ENCODE results near the gene TNRC6B.
"Not testable (repeated sequence)": the region's sequence is repeated elsewhere in the genome, so short reads cannot be mapped to it uniquely, and the experiment has no call there.

TNRC6B gene

DNA sequence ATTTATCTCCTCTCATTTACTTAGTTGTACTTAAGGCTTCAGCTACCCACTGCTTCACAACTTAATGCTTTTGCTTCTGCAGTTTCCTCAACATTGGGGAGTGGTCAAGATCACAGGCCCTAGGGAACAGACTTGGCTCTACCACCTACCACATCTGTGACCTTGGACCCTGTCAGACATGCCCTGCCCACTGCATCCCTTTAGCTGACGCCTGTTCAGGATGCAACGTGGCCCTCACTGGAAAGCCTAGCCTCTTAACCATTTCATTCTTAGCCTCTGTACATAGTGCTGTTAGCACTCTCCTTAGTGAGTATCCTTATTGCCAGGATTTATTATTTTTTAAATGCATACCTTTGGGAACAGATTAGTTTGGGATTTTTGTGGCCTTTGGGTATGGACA, 34.4 kb downstream of the TNRC6B start:
- no peak for DNase-seq

DNA sequence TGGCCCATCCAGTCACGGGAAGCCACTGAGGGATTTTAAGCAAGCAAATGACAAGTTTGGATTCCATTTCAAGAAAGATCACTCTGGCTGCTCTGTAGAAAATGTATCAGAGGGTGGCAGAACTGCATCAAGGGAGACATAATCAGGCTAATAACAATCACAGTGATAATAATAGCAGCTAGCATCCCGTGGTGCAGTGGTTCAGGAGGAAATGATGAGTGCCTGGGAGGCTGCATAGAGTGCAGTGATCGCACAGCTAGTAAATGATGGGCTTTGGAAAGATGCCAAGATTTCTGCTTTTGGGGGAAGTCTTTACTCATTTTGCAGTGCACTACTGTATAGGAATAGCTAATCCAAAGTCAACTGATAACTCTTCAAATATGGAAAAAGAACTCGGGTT, 35.8 kb downstream of the TNRC6B start:
- peak; percentile 33 for DNase-seq

DNA sequence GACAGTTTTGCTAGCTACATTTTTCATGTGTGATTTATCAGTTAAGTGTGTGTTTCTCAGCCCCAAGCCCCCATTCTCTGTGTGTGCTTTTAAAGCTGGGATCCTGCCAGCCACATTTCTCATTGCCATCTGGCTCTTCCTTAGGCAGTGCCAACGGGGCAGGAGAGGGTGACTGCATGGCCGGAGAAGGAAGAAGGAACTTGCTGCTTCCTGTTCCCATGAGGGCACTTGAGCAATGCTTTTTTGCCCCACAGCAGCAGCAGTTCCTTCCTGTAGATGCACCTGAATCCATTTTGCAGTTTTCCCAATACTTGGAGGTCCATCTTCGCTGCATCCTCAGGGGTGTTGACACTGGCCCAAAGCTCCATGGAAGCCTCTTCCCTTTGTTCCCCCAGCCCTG, 37.5 kb downstream of the TNRC6B start:
- no peak for DNase-seq

DNA sequence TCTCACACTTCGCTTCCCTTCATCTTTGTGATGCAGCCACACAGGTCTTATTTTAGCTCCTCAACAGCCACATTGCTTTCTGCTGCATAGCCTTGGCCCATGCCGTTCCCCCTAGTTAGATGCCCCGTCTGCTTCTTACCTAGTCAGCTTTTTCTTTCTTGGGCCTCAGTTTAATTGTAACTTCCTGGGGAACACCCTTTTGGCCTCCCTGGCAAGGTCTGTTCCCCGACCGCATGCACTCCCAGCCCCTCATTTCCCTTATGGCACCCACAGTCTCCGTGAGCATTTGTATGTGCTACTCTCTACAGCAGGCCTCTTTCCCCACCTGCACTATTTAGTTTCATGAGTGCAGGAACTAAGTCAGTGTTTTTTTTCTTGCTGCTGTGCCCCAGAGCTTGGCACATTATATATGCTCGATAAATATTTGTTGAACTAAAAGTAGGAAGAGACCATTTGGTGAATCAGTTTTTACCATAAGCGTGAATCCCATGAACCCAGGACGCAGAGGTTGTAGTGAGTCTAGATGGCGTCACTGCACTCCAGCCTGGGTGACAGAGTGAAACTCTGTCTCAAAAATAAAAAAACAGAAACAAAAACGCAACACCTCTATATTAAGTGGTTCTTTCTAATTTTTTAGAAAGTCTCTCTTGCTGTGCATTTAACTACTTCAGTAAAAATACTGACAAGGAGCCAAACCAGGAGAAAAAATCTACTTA, 38.5 kb downstream of the TNRC6B start:
- DNase-seq, result no peak

DNA sequence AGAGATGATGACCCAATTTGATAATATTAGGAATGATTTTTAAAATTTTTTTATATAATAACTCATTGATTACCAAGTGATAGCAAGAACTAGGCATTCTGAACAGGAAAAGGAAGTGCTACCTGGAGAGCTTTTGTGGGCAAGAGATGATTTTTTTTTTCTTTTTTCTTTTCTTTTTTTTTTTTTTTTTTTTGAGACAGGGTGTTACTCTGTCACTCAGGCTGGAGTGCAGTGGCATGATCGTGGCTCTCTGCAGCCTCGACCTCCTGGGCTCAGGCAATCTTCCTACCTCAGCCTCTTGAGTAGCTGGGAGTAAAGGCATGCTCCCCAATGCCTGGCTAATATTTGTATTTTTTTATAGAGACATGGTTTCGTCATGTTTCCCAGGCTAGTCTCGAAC, 40.4 kb downstream of the TNRC6B start:
- no peak for DNase-seq

DNA sequence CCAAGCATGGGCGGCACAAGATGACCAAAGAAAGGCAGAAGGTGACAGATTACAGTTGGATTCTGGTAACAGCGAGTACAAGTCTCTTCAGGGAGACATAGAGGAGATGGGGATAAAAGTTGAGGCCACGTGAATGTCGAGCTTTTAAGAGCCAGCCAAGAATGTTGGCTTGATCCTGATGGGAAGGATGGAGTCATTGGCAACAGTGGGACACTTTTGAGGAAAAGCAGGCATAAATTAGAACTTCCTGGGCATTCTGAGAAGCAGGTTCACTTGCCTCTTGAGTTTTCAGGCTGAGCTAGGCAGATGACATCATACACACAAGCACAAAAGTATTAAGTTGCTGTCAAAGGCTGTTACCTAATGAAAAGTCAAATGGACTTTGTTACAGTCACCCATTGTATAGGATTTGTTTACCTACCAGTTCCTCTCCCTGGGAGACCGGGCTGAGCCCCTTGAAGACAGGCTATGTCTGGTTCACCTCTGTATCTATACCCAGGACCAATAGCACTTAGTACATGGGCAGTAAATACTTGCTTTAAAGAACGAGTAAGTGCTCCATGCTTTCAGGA, 41.1 kb downstream of the TNRC6B start:
- no peak for DNase-seq

DNA sequence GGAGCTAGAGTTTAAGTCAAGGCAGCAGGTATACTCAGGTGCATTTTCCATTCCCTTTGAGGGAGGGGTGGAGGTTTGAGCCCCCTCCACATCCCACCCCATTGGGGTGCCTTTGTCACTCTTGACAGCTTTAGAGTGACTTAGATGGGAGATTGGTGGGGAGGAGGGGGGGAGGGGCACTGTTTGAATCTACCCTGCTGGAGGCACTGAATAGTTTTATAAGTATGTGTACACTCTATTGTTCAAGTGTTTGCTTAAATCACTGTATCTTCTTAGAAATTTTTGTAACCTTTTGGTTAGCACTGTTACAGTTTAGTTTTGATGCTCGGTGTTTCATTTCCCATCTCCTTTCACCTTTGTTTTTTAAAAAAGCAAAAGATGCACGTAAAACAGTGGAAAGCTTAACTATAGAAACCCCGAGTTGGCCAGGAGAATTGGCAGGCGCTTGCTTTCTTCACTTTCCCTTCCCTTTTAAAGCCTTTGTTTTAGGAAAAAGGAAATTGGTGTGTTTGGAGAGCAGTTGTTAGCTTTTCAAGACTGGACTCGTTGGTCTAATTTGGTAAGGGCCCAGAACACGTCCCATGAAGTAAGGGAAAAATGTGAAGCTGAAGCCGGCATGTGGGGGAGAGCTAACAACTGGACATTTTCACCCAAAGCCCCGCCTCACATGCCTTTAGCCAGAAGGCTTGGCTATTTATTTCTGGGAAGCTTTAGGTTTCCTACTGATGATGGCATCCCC, 42.8 kb downstream of the TNRC6B start:
- DNase-seq, result no peak

DNA sequence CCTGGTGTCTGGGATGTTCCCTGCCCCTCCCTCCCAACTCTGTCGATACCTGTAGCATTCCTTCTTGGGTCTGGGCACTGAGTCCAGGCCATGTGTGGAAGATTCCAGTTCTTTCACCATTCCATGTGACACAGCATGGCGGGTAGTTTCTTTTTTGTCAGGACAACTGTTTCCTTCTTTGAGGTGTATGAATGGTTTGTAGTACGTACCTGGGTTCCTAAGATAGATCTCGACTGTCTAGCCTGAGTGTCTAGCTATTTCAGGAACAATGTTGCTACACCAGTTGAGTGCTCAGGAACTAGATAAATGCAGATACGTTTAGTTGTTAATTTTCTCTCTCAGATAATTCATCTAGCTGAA, 43.3 kb downstream of the TNRC6B start:
- DNase-seq, result no peak

DNA sequence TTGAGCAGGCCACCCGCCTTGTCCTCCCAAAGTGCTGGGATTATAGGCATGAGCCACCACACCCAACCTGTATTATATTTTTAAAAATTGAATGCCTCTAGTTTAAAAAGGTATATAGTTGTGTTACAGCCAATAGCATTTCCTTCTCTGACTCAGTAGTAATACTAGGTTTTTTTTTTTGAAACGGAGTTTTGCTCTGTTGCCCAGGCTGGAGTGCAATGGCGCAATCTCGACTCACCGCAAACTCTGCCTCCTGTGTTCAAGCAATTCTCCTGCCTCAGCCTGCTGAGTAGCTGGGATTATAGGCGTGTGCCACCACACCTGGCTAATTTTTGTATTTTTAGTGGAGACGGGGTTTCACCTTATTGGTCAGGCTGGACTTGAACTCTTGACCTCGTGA, 45.3 kb downstream of the TNRC6B start:
- DNase-seq, result not testable (repeated sequence)

DNA sequence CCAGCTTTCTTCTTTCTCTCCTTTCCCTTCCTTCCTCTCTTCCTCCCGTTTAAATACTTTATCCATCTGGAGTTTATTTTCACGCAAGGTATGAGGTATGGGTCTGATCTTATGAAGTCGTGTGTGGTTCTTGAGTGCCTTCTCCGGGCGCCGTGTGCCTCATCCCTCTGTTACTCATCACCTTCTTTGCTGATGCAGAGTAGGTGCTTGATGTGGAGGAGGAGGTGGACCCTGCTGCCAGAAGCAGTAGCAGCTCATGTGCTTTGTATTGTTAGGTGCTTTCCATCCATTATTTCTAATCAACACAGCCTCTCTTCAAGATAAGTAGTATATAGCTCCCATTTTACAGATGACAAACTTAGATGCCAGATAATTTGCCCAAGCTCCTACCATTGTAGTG, 47.0 kb downstream of the TNRC6B start:
- DNase-seq, result no peak

DNA sequence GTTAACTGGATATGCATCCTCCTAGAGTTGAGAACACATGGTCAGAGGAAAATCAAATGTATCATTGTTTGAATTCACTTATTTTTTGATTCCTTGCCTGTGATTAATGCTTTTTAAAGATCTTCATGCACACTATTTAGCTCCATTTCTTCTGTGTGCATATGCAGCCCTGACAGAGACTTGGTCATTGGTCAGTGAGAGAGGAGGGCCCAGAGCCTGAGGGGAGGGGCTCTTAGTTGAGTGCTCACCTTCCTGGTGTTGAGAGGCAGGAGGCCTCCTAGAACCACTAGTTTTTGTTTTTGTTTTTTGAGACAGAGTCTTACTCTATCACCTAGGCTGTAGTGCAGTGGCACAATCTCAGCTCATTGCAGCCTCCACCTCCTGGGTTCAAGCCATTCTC, 48.9 kb downstream of the TNRC6B start:
- no peak for DNase-seq

DNA sequence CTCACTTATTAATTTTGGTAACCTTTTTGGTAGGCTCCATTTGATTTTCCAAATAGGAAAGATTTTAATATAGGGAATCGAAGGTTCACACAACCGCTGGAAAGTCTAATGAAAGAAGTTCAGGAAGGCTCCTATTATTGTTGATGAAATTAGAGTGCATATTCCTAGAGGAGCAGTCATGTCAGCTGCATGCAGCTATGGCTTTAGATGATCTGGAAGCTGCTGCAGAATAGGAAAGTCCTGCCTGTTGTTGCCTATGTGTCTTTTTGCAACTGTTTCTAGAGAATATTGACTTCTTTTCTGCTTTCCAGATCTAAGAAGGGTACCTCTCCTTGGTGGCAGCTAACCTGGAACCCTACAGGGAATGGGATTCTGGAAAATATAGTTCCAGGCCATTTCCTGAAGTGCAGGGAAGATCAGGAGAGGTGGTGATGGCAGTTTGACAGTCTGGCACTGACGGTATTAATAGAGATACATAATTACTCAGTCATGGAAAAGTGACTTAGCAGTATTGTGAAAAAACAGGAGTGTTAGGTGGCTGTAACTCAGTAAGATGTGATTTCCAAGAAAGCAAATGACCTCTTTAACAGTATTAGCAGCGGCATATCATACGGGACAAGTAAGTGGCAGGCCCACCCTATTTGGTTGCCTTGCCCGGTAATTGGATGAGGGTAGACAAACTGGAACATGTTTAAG, 54.0 kb downstream of the TNRC6B start:
- DNase-seq, result no peak

DNA sequence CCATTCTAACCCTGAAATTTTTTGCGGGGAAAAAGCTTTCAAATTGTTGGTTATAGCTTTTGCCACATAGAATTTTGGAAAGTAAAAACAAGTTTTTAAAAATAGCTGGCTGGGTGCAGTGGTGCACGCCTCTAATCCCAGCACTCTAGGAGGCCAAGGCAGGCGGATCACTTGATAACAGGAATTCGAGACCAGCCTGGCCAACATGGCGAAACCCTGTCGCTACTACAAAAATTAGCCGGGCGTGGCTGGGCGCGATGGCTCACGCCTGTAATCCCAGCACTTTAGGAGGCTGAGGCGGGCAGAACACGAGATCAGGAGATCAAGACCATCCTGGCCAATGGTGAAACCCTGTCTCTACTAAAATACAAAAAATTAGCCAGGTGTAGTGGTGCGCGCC, 54.9 kb downstream of the TNRC6B start:
- DNase-seq, result no peak

DNA sequence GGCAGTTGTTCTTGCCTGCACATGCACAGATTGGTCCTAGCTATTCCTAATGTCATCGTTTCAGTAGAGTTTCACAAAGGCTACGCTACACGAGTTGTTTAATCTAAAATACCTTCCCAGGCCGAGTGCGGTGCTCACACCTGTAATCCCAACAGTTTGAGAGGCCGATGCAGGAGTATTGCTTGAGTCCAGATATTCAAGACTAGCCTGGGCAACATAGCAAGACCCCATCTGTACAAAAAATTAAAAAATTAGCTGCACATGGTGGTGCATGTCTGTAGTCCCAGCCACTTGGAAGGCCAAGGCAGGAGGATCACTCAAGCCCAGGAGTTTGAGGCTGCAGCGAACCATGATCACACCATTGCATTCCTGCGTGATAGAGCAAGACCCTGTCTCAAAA, 56.2 kb downstream of the TNRC6B start:
- no peak for DNase-seq

DNA sequence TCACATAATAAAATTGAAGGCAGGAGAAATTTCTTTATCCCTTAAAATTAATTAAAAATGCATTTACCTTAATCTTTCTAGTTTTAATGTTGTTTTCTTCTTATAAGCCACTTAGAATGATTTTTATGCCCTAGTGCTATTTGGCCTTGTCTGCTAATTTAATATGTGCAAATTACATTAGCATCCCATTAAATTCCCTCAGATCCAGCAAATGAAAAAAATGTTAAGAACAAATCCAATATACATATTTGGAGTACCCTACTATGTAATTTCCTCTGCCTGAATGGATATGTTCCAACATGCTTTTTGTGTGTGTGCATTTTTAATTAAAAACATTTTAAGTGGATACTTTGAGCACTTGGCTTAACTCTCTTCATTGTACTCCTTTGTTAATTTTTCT, 56.9 kb downstream of the TNRC6B start:
- no peak for DNase-seq

DNA sequence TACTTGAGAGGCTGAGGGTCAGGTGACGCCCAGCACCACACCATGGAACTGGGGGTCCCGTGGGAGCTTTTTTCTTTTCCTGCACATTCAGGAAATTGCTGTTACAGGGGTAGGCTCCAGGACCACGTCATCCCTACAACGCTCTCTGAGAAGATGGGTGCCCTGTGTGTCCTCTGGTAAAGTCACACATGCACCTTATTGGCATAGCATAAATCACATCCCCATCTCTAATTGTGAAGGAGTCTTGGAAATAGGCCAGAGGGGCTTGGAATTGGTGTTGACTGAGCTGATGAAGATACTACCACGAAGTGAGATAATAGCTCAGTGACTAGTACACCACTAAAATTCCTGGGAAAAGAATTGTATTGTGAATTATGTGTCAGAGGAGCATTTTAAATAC, 57.6 kb downstream of the TNRC6B start:
- peak; percentile 45 for DNase-seq

DNA sequence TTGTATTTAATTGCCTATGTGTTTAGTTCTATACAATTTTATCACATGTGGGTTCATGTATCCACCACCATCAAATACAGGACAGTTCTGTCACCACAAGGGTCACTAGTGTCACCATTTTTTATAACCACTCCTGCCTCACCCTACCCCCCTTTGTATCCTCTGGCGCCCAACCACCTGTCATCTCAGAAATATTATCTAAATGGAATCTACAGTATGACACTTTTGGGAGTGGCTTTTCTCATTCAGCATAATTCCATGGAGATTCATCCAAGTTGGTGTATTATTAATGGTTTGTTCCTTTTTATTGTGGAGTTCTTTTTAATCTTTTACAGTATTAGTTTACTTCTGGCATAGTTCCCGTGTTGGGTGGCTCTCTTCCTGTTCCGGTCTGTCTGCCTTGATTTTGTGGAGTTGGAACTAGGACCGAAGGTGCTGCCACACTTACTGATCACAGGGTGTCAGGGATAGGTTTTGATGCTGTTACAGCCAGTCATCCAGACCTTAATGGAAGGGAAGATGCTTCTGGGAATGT, 58.5 kb downstream of the TNRC6B start:
- DNase-seq, result no peak

DNA sequence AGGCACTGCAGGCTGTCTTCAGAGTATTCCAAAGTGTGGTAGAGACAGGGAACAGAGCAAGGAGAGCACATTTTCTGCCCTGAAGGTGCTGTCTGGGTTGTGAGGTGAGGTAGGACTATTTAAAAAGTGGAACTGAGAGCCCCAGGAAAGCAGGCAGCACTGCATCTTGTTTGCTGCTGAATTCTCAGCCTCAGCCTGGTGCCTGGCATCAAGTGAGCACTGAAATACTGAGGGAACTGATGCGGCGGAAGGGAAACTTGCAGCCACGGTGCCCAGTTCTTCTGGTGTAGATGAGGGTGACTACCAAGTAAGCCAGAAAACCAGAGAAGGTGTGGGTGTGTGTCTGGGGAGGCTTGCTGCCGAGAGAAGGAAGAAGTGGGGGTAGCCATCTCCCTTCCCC, 59.5 kb downstream of the TNRC6B start:
- no peak for DNase-seq

DNA sequence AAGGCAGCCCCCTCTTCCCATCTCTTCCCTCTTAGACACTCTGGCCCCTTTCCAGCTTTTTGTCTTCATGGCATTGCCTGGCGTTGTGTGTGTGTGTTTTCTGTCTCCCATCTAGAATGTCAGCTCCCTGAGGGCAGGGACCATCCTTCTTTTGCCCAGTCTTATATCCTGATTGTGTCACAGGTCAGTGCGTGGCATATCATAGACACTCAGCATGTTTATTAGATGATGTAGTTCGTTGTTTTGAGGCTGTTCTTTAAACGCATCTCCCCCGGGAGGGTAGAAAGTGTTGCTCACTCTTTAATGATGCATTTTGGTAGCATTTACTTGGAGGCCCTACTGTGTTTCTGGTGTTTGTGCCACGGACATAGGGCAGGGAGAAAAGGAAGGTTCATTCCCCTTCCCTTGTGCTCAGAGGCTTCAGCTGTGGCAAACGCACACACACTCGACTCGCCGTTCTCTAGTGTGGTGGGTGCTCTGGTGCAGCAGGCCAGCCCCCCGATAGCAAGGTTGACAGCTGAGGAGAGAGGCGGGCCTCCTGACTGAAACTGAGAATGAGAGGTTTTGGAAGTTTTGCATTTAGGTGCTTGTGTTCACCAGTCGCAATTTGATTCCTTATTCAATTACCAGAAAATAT, 60.2 kb downstream of the TNRC6B start:
- DNase-seq, result no peak

DNA sequence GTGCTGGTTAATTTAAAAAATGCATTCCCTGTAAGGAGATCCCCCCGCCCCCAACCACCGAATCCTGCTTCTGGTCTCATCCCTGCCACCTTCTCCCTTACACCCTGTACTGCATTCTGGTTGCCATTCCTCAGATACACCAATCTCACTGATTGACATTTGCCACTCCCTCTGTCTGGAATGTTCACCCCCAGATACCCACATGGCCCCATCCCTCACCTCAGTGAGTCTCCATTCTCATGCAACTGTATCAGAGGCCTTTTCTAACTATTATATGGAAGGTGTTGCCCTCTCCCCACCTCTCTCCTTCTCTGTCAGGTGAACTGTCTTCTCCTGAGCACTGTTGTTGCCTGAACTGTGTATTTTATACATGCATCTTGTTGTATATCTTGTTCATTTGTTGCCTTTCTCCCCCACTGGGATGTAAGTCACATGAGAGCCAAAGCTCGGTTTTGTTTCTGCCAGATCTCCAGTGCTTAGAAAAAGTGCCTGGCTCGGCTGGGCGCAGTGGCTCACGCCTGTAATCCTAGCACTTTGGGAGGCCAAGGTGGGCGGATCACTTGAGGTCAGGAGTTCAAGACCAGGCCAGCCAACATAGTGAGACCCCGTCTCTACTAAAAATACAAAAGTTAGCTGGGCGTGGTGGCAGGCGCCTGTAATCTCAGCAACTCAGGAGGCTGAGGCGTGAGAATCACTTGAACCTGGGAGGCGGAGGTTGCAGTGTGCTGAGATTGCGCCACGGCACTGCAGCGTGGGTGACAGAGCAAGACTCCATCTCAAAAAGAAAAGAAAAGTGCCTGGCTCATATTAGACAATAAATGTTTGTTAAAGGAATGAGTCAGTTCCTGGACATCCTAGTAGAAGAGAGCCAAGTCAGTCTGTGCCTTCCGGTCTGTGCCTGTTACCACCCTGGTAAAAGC, 61.0 kb downstream of the TNRC6B start:
- peak; percentile 36 for DNase-seq

DNA sequence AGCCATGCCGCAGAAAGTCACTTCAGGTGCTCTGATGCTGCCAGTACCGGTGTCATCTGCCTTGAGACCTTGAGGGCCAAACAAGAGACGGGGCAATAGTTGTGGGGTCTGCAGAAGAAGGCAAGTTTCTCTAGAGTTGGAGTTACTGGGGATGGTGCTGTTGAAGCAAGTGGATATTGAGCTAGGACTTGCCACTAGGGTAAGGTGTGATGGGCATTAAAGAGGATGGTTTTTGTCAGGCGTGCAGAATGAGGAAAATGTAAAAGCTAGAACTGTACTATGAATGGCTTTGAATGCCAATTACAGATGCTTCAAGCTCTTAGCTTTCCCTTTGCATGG, 61.6 kb downstream of the TNRC6B start:
- DNase-seq, result no peak

DNA sequence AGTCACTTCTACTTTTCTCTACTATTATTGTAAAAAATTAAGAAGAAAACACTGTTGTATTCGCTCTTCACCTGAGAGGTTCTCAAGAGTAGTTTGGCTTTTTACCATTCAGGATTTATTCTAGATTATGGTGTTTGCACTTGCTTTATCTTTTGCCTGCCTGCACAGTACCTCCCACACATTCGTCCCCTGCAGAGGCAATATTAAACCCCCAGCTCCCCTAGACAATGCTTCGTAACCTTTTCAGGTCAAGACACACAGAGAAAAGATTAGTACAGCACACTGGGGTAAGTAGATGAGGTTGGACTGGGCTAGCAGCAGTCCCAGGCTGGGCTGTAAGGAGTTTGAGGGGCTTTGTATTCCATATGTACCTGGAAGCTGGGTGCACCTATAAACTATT, 62.4 kb downstream of the TNRC6B start:
- DNase-seq, result no peak

All from fibroblast of skin of right quadriceps (primary cell).